HG03571 (cell line): ENCODE measurements around the gene PRR35.

Experiments
- ATAC-seq: cut with Tn5 transposase; IDR thresholded peaks from one replicate; pipeline ENCODE4 v1.9.1; 2021; ENCODE audit not compliant: unreplicated experiment

The PRR35 gene

GRCh38 chr16:560204-560700 lies at the start of gene PRR35:
Gene PRR35 (plus strand): TSS chr16:560394. CDS start chr16:563295, 2,901 bp downstream.
- no peak for ATAC-seq

- ATAC-seq, result no peak
Observed at GRCh38 chr16:512802-513201, 47.4 kb upstream of the PRR35 start.

GRCh38 chr16:513950-514349 lies 46.2 kb upstream of the PRR35 start:
- ATAC-seq, result no peak

GRCh38 chr16:515175-515938 lies 44.8 kb upstream of the PRR35 start:
- ATAC-seq, result no peak

GRCh38 chr16:515939-516226 lies 44.3 kb upstream of the PRR35 start:
- no peak for ATAC-seq

- ATAC-seq, result no peak
Observed at GRCh38 chr16:516301-516700, 43.9 kb upstream of the PRR35 start.

GRCh38 chr16:518858-519257 lies 41.3 kb upstream of the PRR35 start:
- no peak for ATAC-seq

GRCh38 chr16:519425-519824 lies 40.8 kb upstream of the PRR35 start:
- ATAC-seq, result no peak

GRCh38 chr16:519841-520687 lies 40.1 kb upstream of the PRR35 start:
- ATAC-seq, result no peak

GRCh38 chr16:520847-521246 lies 39.3 kb upstream of the PRR35 start:
- ATAC-seq, result no peak

GRCh38 chr16:521381-522210 lies 38.6 kb upstream of the PRR35 start:
- no peak for ATAC-seq

- no peak for ATAC-seq
Observed at GRCh38 chr16:522320-523096, 37.7 kb upstream of the PRR35 start.

- ATAC-seq, result no peak
Observed at GRCh38 chr16:523097-523741, 37.0 kb upstream of the PRR35 start.

- no peak for ATAC-seq
Observed at GRCh38 chr16:524274-525040, 35.7 kb upstream of the PRR35 start.

- ATAC-seq, result no peak
Observed at GRCh38 chr16:525123-525519, 35.1 kb upstream of the PRR35 start.

GRCh38 chr16:525520-526180 lies 34.5 kb upstream of the PRR35 start:
- ATAC-seq, result no peak

GRCh38 chr16:526181-527014 lies 33.8 kb upstream of the PRR35 start:
- no peak for ATAC-seq
